Brain microvascular endothelial cell (primary cell): ENCODE results near the gene FPGS.

Experiments
- DNase-seq: peaks from one replicate; pipeline ENCODE4 v3.0.0-alpha.2; 2020
- H3K27ac ChIP-seq: fragments of 250-450 bp; sonication (Bioruptor Pico); 2 replicates; pipeline ENCODE4 v1.5.1; 2020; ENCODE audit warnings: mild to moderate bottlenecking, moderate library complexity
- H3K27me3 ChIP-seq: fragments of 250-450 bp; sonication (Bioruptor Pico); replicated peaks from 2 replicates; pipeline ENCODE4 v1.5.1; 2020; ENCODE audit warnings: mild to moderate bottlenecking
- H3K36me3 ChIP-seq: fragments of 250-450 bp; sonication (Bioruptor Pico); replicated peaks from 2 replicates; pipeline ENCODE4 v1.5.1; 2020; ENCODE audit warnings: mild to moderate bottlenecking
- H3K4me3 ChIP-seq: 2 replicates; pipeline ENCODE4 v1.5.1; 2011; ENCODE audit warnings: low read depth, mild to moderate bottlenecking, control low read depth, low read length, moderate library complexity
- in situ Hi-C: cut with HindIII; loops from 2 replicates; pipeline ENCODE4 v1.10.0; 2017; ENCODE audit warnings: low sequenced_read_pairs, low pct_ligation_motif_present
- TF ChIP-seq, protein P1 (sequence below): IDR thresholded peaks from 2 replicates; pipeline ENCODE4 v1.5.1; 2011; ENCODE audit warnings: low read depth, mild to moderate bottlenecking, moderate library complexity, low read length, control low read depth, inconsistent platforms; ENCODE audit errors: missing control alignments

The FPGS gene

DNA sequence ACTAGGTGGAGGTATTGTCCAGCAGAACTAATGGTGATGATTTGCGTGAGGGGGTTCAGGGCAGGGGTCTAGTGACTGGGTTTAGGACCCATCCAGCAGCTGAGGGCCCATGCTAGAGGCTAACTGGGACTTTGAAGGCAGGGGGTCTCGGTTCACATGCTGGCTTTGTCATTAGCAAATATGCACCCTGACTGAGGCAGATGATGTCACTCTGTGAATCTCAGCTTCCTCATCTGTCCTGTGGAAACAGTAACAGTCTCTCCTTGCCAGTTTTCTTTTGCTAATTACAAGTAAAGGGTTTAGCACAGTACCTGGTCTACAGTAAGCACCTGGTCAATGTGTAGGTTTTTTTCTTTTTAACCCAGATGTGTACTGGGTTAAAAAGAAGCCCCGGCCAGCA, 29.4 kb upstream of the FPGS start:
- H3K27me3 ChIP-seq, result no peaks in the 10 kb centered on the region
- TF ChIP-seq, protein P1, sequence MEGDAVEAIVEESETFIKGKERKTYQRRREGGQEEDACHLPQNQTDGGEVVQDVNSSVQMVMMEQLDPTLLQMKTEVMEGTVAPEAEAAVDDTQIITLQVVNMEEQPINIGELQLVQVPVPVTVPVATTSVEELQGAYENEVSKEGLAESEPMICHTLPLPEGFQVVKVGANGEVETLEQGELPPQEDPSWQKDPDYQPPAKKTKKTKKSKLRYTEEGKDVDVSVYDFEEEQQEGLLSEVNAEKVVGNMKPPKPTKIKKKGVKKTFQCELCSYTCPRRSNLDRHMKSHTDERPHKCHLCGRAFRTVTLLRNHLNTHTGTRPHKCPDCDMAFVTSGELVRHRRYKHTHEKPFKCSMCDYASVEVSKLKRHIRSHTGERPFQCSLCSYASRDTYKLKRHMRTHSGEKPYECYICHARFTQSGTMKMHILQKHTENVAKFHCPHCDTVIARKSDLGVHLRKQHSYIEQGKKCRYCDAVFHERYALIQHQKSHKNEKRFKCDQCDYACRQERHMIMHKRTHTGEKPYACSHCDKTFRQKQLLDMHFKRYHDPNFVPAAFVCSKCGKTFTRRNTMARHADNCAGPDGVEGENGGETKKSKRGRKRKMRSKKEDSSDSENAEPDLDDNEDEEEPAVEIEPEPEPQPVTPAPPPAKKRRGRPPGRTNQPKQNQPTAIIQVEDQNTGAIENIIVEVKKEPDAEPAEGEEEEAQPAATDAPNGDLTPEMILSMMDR, result no peak
- no peak overlapping the region for H3K27ac ChIP-seq
- no peaks in the 10 kb centered on the region for H3K36me3 ChIP-seq
- in situ Hi-C loops, result loop anchor here (25.0 kb wide), 1 partner anchor 89 kb away; the partner anchor contains the start of gene ENG
- no peak overlapping the region for H3K4me3 ChIP-seq
- DNase-seq, result no peak

DNA sequence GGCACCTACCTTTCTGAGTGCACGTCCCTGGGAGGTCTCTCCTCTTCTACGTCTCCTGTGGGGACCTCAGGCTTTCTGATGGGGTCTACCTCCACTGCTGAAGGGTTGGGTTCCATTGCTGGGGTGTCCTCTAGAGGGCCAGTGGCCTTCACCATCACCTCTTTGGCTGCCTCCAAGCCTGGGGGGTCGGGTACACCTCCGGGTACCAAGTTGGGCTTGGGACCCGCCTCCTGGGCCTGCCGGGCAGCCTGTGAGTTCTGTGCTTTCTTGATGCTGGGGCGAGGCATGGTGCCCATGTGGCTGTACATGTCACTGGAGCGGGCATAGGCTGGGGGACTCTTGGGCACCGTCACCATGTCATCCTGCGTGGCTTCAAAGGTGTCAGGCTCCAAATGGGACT, 28.7 kb upstream of the FPGS start:
- in situ Hi-C loops, result loop anchor here (25.0 kb wide), 1 partner anchor 88 kb away; the partner anchor contains the start of gene ENG
- Histone ChIP-seq H3K36me3 (no peaks in the 10 kb centered on the region), H3K27ac (no peak overlapping the region), H3K27me3 (no peaks in the 10 kb centered on the region), H3K4me3 (no peak overlapping the region)
- no peak for DNase-seq
- TF ChIP-seq, protein P1, result no peak

DNA sequence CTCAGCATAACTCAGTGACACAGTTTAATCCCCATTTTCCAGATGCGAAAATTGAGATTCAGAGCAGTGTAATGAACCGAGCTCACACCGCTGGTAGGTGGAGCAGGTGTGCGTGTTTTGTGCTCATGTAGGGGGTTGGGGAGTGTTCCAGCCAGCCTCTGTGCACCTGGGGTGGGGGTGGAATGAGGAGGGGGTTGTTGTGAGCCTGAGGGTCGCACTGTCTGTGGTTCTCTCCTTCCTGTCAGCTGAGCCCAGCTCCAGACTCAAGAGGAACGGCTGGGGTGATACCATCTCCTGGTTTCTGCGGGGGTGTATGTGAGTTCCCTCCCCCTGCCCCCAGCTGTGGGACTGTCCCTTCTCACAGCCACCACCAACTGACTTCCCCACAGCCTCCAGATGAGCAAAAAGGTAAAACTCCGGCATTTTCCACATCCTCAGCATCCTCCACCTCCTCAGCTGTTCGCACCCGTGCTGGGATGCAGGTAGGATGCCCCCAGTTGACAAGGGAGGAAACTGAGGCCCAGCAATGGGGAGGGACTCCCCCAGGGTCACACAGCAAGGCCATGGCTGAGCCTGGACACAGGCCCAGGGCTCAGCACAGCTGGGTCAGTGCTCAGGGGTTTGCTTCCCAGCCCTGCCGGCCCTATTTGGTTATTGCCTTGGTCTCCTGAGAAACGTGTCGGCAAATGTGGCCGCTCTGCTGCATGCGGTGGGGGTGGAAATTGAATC, 26.3 kb upstream of the FPGS start:
- DNase-seq, result no peak
- no peak overlapping the region for H3K4me3 ChIP-seq
- TF ChIP-seq, protein P1, result no peak
- in situ Hi-C loops, result no loop called here
- no peak overlapping the region for H3K27ac ChIP-seq
- H3K36me3 ChIP-seq, result no peaks in the 10 kb centered on the region
- no peaks in the 10 kb centered on the region for H3K27me3 ChIP-seq

DNA sequence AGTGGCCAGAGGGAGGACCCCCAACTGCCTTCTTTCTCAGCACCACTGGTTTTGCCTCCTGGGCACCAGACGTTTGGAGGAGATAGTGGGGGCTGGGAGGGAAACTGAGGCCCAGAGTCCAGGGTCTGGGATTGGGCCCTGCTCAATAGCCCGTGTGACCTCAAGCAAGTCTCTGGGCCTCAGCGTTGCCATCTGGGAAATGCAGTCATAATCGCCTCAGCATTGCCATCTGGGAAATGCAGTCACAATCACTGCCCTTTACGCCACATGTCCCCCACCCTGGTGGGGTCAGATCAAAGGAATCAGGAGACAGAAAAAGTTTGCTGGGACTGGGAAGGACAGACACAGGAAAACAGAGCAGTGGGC, 25.8 kb upstream of the FPGS start:
- Histone ChIP-seq H3K27ac (no peak overlapping the region), H3K27me3 (no peaks in the 10 kb centered on the region), H3K4me3 (no peak overlapping the region), H3K36me3 (no peaks in the 10 kb centered on the region)
- DNase-seq, result no peak
- in situ Hi-C loops, result no loop called here
- TF ChIP-seq, protein P1, result no peak

DNA sequence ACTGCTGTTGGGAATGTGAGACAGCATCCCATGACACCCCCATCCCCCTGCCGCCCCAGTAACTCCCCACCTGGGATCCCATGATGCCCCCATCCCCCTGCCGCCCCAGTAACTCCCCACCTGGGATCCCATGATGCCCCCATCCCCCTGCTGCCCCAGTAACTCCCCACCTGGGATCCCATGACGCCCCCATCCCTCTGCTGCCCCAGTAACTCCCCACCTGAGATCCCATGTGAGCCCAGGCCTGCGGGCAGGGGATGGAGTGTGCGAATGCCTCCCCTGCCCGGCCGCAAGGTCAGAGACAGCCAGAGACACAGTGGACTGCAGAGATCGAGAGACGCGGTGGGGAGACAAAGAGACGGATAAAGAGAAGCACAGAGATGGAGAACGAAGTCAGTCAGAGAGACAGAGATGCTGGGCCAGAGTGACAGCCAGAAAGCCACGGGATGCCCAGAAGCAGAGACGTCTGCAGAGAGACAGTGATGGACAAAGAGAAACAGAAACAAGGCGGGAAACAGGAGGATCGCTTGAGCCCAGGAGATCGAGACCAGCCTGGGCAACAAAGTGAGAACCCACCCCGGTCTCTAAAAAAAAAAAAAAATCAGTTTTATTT, 25.2 kb upstream of the FPGS start:
- TF ChIP-seq, protein P1, result no peak
- no peak for DNase-seq
- H3K4me3 ChIP-seq, result no peak overlapping the region
- no peaks in the 10 kb centered on the region for H3K27me3 ChIP-seq
- in situ Hi-C loops, result no loop called here
- H3K36me3 ChIP-seq, result no peaks in the 10 kb centered on the region
- no peak overlapping the region for H3K27ac ChIP-seq
